A549 (cell line): Measurements from ENCODE around the gene MRPL16. TPM values are rescaled to one million over a fixed set of nuclear protein-coding genes. Genes with fewer than 3 reads are reported as not detected.

ENCODE experiments used
- ATAC-seq, 2 experiments: fragments of 200-7000 bp in 1 of 2; fragments of >200 bp in 1 of 2; cut with Nextera tagmentation in 1 of 2; cut with Tn5 transposase in 1 of 2; 3 replicates each; pipeline versions ENCODE4 v1.8.0 to v1.9.1; 2018 to 2020; ENCODE audit warnings: mild to moderate bottlenecking in 1 of 2, moderate library complexity in 1 of 2
- CTCF ChIA-PET: fragments of 300-600 bp; sonication (Branson Sonifier 250); formaldehyde crosslinking; extraction: SDS; loops from one replicate; lab custom pipeline; 2021; ENCODE audit warnings: antibody characterized with exemption, inconsistent platforms; lab: Yijun Ruan, JAX
- POLR2A ChIA-PET: fragments of 350-600 bp; formaldehyde crosslinking; extraction: SDS; loops from one replicate; lab custom pipeline; 2021; ENCODE audit warnings: antibody characterized with exemption, inconsistent platforms; lab: Yijun Ruan, JAX
- DNase-seq, 2 experiments: peaks; one replicate each; pipeline versions ENCODE4 v3.0.0 to v3.0.0-alpha.2; 2011 to 2016; ENCODE audit warnings: low read depth in 1 of 2, low spot score in 1 of 2
- FAIRE-seq: peaks from 2 replicates; lab custom pipeline; 2011; peaks lifted over from hg19 to GRCh38; lab: Jason Lieb, UNC
- H3K27ac ChIP-seq, 2 experiments: fragments of >200 bp; sonication (Bioruptor Twin); formaldehyde crosslinking; 3 replicates each; pipeline ENCODE4 v1.5.1; 2016 to 2017
- H3K4me1 ChIP-seq: fragments of >200 bp; sonication (Bioruptor Twin); formaldehyde crosslinking; 3 replicates; pipeline ENCODE4 v1.6.1; 2016
- H3K4me2 ChIP-seq: fragments of >200 bp; sonication (Bioruptor Twin); formaldehyde crosslinking; 3 replicates; pipeline ENCODE4 v1.6.1; 2016
- H3K4me3 ChIP-seq: fragments of >200 bp; sonication (Bioruptor Twin); formaldehyde crosslinking; 3 replicates; pipeline ENCODE4 v1.5.1; 2016
- H3K9me3 ChIP-seq: fragments of >200 bp; sonication (Bioruptor Twin); formaldehyde crosslinking; 3 replicates; pipeline ENCODE4 v1.6.1; 2016
- BHLHE40 ChIP-seq: IDR thresholded peaks from 2 replicates; pipeline ENCODE4 v1.6.1; 2012; ENCODE audit warnings: low read depth, low read length, inconsistent platforms
- CBX2 ChIP-seq: fragments of 200-600 bp; sonication (generic); IDR thresholded peaks from 2 replicates; pipeline ENCODE4 v1.6.1; 2016; ENCODE audit warnings: low read depth, mild to moderate bottlenecking, borderline replicate concordance
- CHD2 ChIP-seq: fragments of 150-350 bp; IDR thresholded peaks from 2 replicates; pipeline ENCODE4 v1.6.1; 2014; ENCODE audit warnings: low read length; ENCODE audit not compliant: partially characterized antibody
- CTCF ChIP-seq: fragments of >200 bp; sonication (Bioruptor Twin); formaldehyde crosslinking; IDR thresholded peaks from 3 replicates; pipeline ENCODE4 v1.5.1; 2016
- E2F6 ChIP-seq: IDR thresholded peaks from 2 replicates; pipeline ENCODE4 v1.6.1; 2012; ENCODE audit warnings: low read depth, borderline replicate concordance
- EHF ChIP-seq: fragments of 250-450 bp; sonication (Bioruptor Pico); IDR thresholded peaks from 2 replicates; pipeline ENCODE4 v1.5.0; 2020; ENCODE audit warnings: mild to moderate bottlenecking
- EP300 ChIP-seq, 2 experiments: fragments of >200 bp; sonication (Bioruptor Twin); formaldehyde crosslinking; IDR thresholded peaks; 2 replicates in 1 of 2; 3 replicates in 1 of 2; pipeline ENCODE4 v1.6.1; 2016 to 2017
- FOSL2 ChIP-seq, 2 experiments: fragments of 450-650 bp in 1 of 2; fragments of >200 bp in 1 of 2; sonication (Bioruptor Twin) in 1 of 2; formaldehyde crosslinking; IDR thresholded peaks; 2 replicates each; pipeline versions ENCODE4 v1.5.0 to v1.6.1; 2016 to 2020; ENCODE audit warnings: mild to moderate bottlenecking in 1 of 2, moderate library complexity in 1 of 2
- GATA3 ChIP-seq: IDR thresholded peaks from 2 replicates; pipeline ENCODE4 v1.6.1; 2012; ENCODE audit warnings: borderline replicate concordance
- HOXB5 ChIP-seq: fragments of 250-450 bp; sonication (Bioruptor Pico); IDR thresholded peaks from 2 replicates; pipeline ENCODE4 v1.5.0; 2020; ENCODE audit warnings: mild to moderate bottlenecking, moderate library complexity
- JUN ChIP-seq, 2 experiments: fragments of >200 bp; sonication (Bioruptor Twin); formaldehyde crosslinking; IDR thresholded peaks; 2 replicates in 1 of 2; 3 replicates in 1 of 2; pipeline ENCODE4 v1.6.1; 2016 to 2017
- KDM5A ChIP-seq: fragments of 200-600 bp; sonication (generic); IDR thresholded peaks from 2 replicates; pipeline ENCODE4 v1.6.1; 2016; ENCODE audit warnings: antibody characterized with exemption, mild to moderate bottlenecking
- MAFK ChIP-seq: fragments of 450-650 bp; IDR thresholded peaks from 2 replicates; pipeline ENCODE4 v1.6.1; 2014; ENCODE audit not compliant: partially characterized antibody
- NPAS2 ChIP-seq: fragments of 250-450 bp; sonication (Bioruptor Pico); IDR thresholded peaks from 2 replicates; pipeline ENCODE4 v1.8.0; 2022; ENCODE audit warnings: mild to moderate bottlenecking, moderate library complexity, borderline replicate concordance
- NR3C1 ChIP-seq: fragments of >200 bp; sonication (Bioruptor Twin); formaldehyde crosslinking; IDR thresholded peaks from 3 replicates; pipeline ENCODE4 v1.6.1; 2017
- POLR2A ChIP-seq: IDR thresholded peaks from 2 replicates; pipeline ENCODE4 v1.6.1; 2012; ENCODE audit warnings: mild to moderate bottlenecking, low read length
- POLR2AphosphoS2 ChIP-seq: conservative IDR thresholded peaks from 2 replicates; pipeline ENCODE4 v1.6.1; 2012; ENCODE audit warnings: low read length, improper control_type of control experiment, inconsistent platforms
- RAD21 ChIP-seq, 2 experiments: fragments of >200 bp in 1 of 2; sonication (Bioruptor Twin) in 1 of 2; formaldehyde crosslinking in 1 of 2; IDR thresholded peaks in 1 of 2; conservative IDR thresholded peaks in 1 of 2; 2 replicates in 1 of 2; 3 replicates in 1 of 2; pipeline ENCODE4 v1.6.1; 2012 to 2018; ENCODE audit warnings: inconsistent platforms in 1 of 2
- REST ChIP-seq: fragments of 200-600 bp; sonication (generic); IDR thresholded peaks from 2 replicates; pipeline ENCODE4 v1.6.1; 2016; ENCODE audit warnings: antibody characterized with exemption, mild to moderate bottlenecking, moderate library complexity
- SMC3 ChIP-seq: fragments of >200 bp; sonication (Bioruptor Twin); formaldehyde crosslinking; IDR thresholded peaks from 3 replicates; pipeline ENCODE4 v1.6.1; 2018; ENCODE audit warnings: inconsistent platforms
- SREBF2 ChIP-seq: fragments of 450-650 bp; IDR thresholded peaks from 2 replicates; pipeline ENCODE4 v1.6.1; 2014; ENCODE audit warnings: mild to moderate bottlenecking, moderate library complexity
- TP53 ChIP-seq: fragments of 250-450 bp; sonication (Bioruptor Pico); IDR thresholded peaks from 2 replicates; pipeline ENCODE4 v1.5.0; 2021; ENCODE audit warnings: mild to moderate bottlenecking, moderate library complexity
- ZFP36 ChIP-seq: fragments of 450-650 bp; IDR thresholded peaks from 2 replicates; pipeline ENCODE4 v1.6.1; 2014; ENCODE audit warnings: borderline replicate concordance; ENCODE audit not compliant: partially characterized antibody
- ZNF302 ChIP-seq: fragments of 250-450 bp; sonication (Bioruptor Pico); IDR thresholded peaks from 2 replicates; pipeline ENCODE4 v1.9.0; 2021; ENCODE audit warnings: inconsistent platforms, mild to moderate bottlenecking, moderate library complexity
- ZSCAN20 ChIP-seq: fragments of 250-450 bp; sonication (Bioruptor Pico); IDR thresholded peaks from 2 replicates; pipeline ENCODE4 v1.8.0; 2022; ENCODE audit warnings: mild to moderate bottlenecking, moderate library complexity
- WGBS: methylation state at CpG from one replicate; pipeline ENCODE4 v1.1.6; 2017; ENCODE audit errors: missing lambda C conversion rate; 5-methylcytosine and 5-hydroxymethylcytosine counted together
- polyA plus RNA-seq, 4 experiments: library from polyadenylated mRNA; depleted of rRNA in 3 of 4; stranded (reverse); fragments of >200 nt; fragmentation: RNase III in 1 of 4; extraction: RNeasy Plus Mini Kit Qiagen cat#74134 plus additional on column Dnase treatment in 1 of 4; gene quantifications; 2 replicates in 3 of 4; 3 replicates in 1 of 4; pipeline ENCODE4 v1.2.3, GENCODE V29; 2011 to 2017
- TF ChIP-seq, protein P1 (sequence below): IDR thresholded peaks from 2 replicates; pipeline ENCODE4 v1.6.1; 2012
- TF ChIP-seq, protein P2 (sequence below): fragments of 250-450 bp; sonication (Bioruptor Pico); IDR thresholded peaks from 2 replicates; pipeline ENCODE4 v1.5.0; 2020; ENCODE audit warnings: low read depth, mild to moderate bottlenecking, moderate library complexity

Gene MRPL16
- polyA plus RNA-seq, 2 of the 4 experiments (the other 2 are of a cell fraction), result 57.3 to 77.7 TPM

- DNase-seq (no peak), FAIRE-seq (no peak), ATAC-seq (no peak)
- Histone ChIP-seq H3K4me3 (no peak overlapping the region), H3K4me1 (peaks cover 39% of the 10 kb centered on the region), H3K9me3 (no peaks in the 10 kb centered on the region), H3K27ac (0 out of 6 replicates have a peak overlapping the region, but pooled peaks of 1 of the 2 experiments have one; percentile 22), H3K4me2 (peak overlapping the region; percentile 71)
- TF ChIP-seq, protein P1, sequence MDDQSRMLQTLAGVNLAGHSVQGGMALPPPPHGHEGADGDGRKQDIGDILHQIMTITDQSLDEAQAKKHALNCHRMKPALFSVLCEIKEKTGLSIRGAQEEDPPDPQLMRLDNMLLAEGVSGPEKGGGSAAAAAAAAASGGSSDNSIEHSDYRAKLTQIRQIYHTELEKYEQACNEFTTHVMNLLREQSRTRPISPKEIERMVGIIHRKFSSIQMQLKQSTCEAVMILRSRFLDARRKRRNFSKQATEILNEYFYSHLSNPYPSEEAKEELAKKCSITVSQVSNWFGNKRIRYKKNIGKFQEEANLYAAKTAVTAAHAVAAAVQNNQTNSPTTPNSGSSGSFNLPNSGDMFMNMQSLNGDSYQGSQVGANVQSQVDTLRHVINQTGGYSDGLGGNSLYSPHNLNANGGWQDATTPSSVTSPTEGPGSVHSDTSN, result no peak
- TF ChIP-seq GATA3, result no peak
- TF ChIP-seq KDM5A, result no peak
- TF ChIP-seq, protein P2, sequence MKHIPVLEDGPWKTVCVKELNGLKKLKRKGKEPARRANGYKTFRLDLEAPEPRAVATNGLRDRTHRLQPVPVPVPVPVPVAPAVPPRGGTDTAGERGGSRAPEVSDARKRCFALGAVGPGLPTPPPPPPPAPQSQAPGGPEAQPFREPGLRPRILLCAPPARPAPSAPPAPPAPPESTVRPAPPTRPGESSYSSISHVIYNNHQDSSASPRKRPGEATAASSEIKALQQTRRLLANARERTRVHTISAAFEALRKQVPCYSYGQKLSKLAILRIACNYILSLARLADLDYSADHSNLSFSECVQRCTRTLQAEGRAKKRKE (CRISPR knock-in tag), result no peak
- TF ChIP-seq BHLHE40, result no peak
- TF ChIP-seq JUN (IDR thresholded peaks at IDR 0.05), result no peak
- no peak for TF ChIP-seq E2F6
- no peak for TF ChIP-seq EHF (CRISPR knock-in tag)
- no peak for TF ChIP-seq ZFP36
- TF ChIP-seq CBX2, result no peak
- no peak for TF ChIP-seq NR3C1
- TF ChIP-seq TP53 (CRISPR knock-in tag), result no peak
- no peak for TF ChIP-seq POLR2AphosphoS2
- TF ChIP-seq REST, result no peak
- no peak for TF ChIP-seq RAD21 (conservative IDR thresholded peaks at IDR 0.05 in 1 of 2, IDR thresholded peaks at IDR 0.05 in 1 of 2)
- ChIA-PET POLR2A (interaction anchor here (0.7 to 1.7 kb wide), 2 partner anchors 21 to 108 kb away, joined by 5 to 7 read pairs; partner anchors contain the start of gene PATL1), CTCF (interaction anchor here (0.9 to 2.6 kb wide), 5 partner anchors 9 to 67 kb away, joined by 3 to 16 read pairs (median 3); partner anchors contain the start of gene STX3)
- WGBS, result 78% methylated on average over 5 of the region's 5 CpGs
Measured at GRCh38 chr11:59777104-59777503, 33.5 kb downstream of the MRPL16 start.

- H3K9me3 ChIP-seq, result no peaks in the 10 kb centered on the region
- ChIA-PET CTCF (interaction anchor here (1.0 to 2.6 kb wide), 4 partner anchors 15 to 67 kb away, joined by 3 to 16 read pairs (median 4); partner anchors contain the start of gene STX3), POLR2A (interaction anchor here (0.7 to 1.7 kb wide), 3 partner anchors 10 to 108 kb away, joined by 3 to 7 read pairs (median 5); partner anchors contain the start of gene PATL1)
- ATAC-seq (peak; percentile 89 to 92), DNase-seq (peak; percentile 88 to 96), FAIRE-seq (no peak)
- 0 out of 6 replicates have a peak overlapping the region, but pooled peaks of 1 of the 2 experiments have one; percentile 22 for H3K27ac ChIP-seq
- WGBS, result 17% methylated on average over 5 of the region's 5 CpGs
- peak overlapping the region; percentile 71 for H3K4me2 ChIP-seq
- H3K4me1 ChIP-seq, result peaks cover 39% of the 10 kb centered on the region
- H3K4me3 ChIP-seq, result no peak overlapping the region
- TF ChIP-seq EHF (CRISPR knock-in tag) (no peak), ZFP36 (no peak), FOSL2 (IDR thresholded peaks at IDR 0.05) (peak; percentile 98), FOSL2 (CRISPR knock-in tag; IDR thresholded peaks at IDR 0.05) (peak; percentile 97), POLR2AphosphoS2 (no peak), CHD2 (no peak), SMC3 (no peak), POLR2A (no peak), SREBF2 (no peak), CTCF (no peak), ZNF302 (CRISPR knock-in tag) (no peak), NR3C1 (no peak), KDM5A (no peak), HOXB5 (CRISPR knock-in tag) (no peak), CBX2 (no peak), NPAS2 (CRISPR knock-in tag) (no peak), MAFK (peak; percentile 33), ZSCAN20 (CRISPR knock-in tag) (no peak), RAD21 (conservative IDR thresholded peaks at IDR 0.05 in 1 of 2, IDR thresholded peaks at IDR 0.05 in 1 of 2) (no peak), EP300 (IDR thresholded peaks at IDR 0.05) (no peak)
Measured at GRCh38 chr11:59776210-59777066, 34.1 kb downstream of the MRPL16 start.
